ENCODE results near the gene ZBED3. TPM values are rescaled to one million over a fixed set of nuclear protein-coding genes. Genes with fewer than 3 reads are reported as not detected.

The ZBED3 gene
- total and polyA plus RNA-seq, 4 donors, result 1.8 to 17.1 (median 5.3) TPM

GRCh38 chr5:77095189-77095588, 8.1 kb upstream of the ZBED3 start:
- no peaks in the 10 kb centered on the region for H3K4me1 ChIP-seq (ENCODE audit: control insufficient read depth in 5 of 5, insufficient read depth in 5 of 5, low read length in 5 of 5)
- H3K4me3 ChIP-seq, result no peak overlapping the region
- H3K27me3 ChIP-seq (ENCODE audit: control insufficient read depth in 3 of 3, insufficient read depth in 3 of 3, low read length in 2 of 3), result no peaks in the 10 kb centered on the region
- no peak overlapping the region for H3K27ac ChIP-seq (ENCODE audit: low read depth in 1 of 2, low read length in 1 of 2)
- ATAC-seq (ENCODE audit: insufficient read depth, low FRiP score), result no peak
- no peak overlapping the region for H3K9ac ChIP-seq (ENCODE audit: insufficient read depth in 1 of 2, low read length in 2 of 2)
- DNase-seq, result no peak
- no peak for TF ChIP-seq CTCF (IDR thresholded peaks at IDR 0.05; ENCODE audit: control extremely low read depth, extremely low read depth)
- peaks cover 0 to 2% (median 0%) of the 10 kb centered on the region in 4 donors for H3K36me3 ChIP-seq (ENCODE audit: control insufficient read depth in 4 of 4, insufficient read depth in 4 of 4, low read length in 4 of 4)
- no peaks in the 10 kb centered on the region for H3K9me3 ChIP-seq (ENCODE audit: control insufficient read depth in 4 of 4, insufficient read depth in 3 of 4, low read length in 3 of 4)
- 94 to 98% methylated on average over 4 of the region's 4 CpGs for WGBS, 2 donors

GRCh38 chr5:77087484-77088261, 588 bp upstream of the ZBED3 start:
- peak overlapping the region; percentile 71 for H3K4me3 ChIP-seq
- TF ChIP-seq CTCF (IDR thresholded peaks at IDR 0.05; ENCODE audit: control extremely low read depth, extremely low read depth), result no peak
- peaks cover 0 to 3% (median under 1%) of the 10 kb centered on the region in 4 donors for H3K36me3 ChIP-seq (ENCODE audit: control insufficient read depth in 4 of 4, insufficient read depth in 4 of 4, low read length in 4 of 4)
- DNase-seq (peak; percentile 81 to 92 (median 92)), ATAC-seq (ENCODE audit: insufficient read depth, low FRiP score) (peak; percentile 72)
- H3K4me1 ChIP-seq (ENCODE audit: control insufficient read depth in 5 of 5, insufficient read depth in 5 of 5, low read length in 5 of 5), result peaks cover 0 to 19% (median 9%) of the 10 kb centered on the region in 5 donors
- WGBS, 2 donors, result 12 to 13% methylated on average over 16 of the region's 16 CpGs
- H3K9ac ChIP-seq (ENCODE audit: insufficient read depth in 1 of 2, low read length in 2 of 2), result peak overlapping the region; percentile 95 to 99
- H3K27ac ChIP-seq (ENCODE audit: low read depth in 1 of 2, low read length in 1 of 2), result peak overlapping the region; percentile 88 to 97
- no peaks in the 10 kb centered on the region for H3K9me3 ChIP-seq (ENCODE audit: control insufficient read depth in 4 of 4, insufficient read depth in 3 of 4, low read length in 3 of 4)
- H3K27me3 ChIP-seq (ENCODE audit: control insufficient read depth in 3 of 3, insufficient read depth in 3 of 3, low read length in 2 of 3), result no peaks in the 10 kb centered on the region

- H3K9ac ChIP-seq (ENCODE audit: insufficient read depth in 1 of 2, low read length in 2 of 2), result peak overlapping the region; percentile 95 to 99
- 0 to 3% methylated on average over 6 of the region's 6 CpGs for WGBS, 2 donors
- no peak for TF ChIP-seq CTCF (IDR thresholded peaks at IDR 0.05; ENCODE audit: control extremely low read depth, extremely low read depth)
- peak overlapping the region; percentile 88 to 97 for H3K27ac ChIP-seq (ENCODE audit: low read depth in 1 of 2, low read length in 1 of 2)
- no peaks in the 10 kb centered on the region for H3K27me3 ChIP-seq (ENCODE audit: control insufficient read depth in 3 of 3, insufficient read depth in 3 of 3, low read length in 2 of 3)
- H3K4me1 ChIP-seq (ENCODE audit: control insufficient read depth in 5 of 5, insufficient read depth in 5 of 5, low read length in 5 of 5), result peaks cover 0 to 19% (median 9%) of the 10 kb centered on the region in 5 donors
- ATAC-seq (ENCODE audit: insufficient read depth, low FRiP score) (no peak), DNase-seq (peak in 2 of 3 donors; percentile 93 to 95)
- peaks cover 0 to 3% (median 1%) of the 10 kb centered on the region in 4 donors for H3K36me3 ChIP-seq (ENCODE audit: control insufficient read depth in 4 of 4, insufficient read depth in 4 of 4, low read length in 4 of 4)
- H3K4me3 ChIP-seq, result peak overlapping the region; percentile 71
- H3K9me3 ChIP-seq (ENCODE audit: control insufficient read depth in 4 of 4, insufficient read depth in 3 of 4, low read length in 3 of 4), result no peaks in the 10 kb centered on the region
Measured at GRCh38 chr5:77086368-77086688, 757 bp downstream of the ZBED3 start.
